Measurements from ENCODE around the gene SLC22A31. TPM values are rescaled to one million over a fixed set of nuclear protein-coding genes. Genes with fewer than 3 reads are reported as not detected.
A peak's percentile ranks its signal among the peaks of the same experiment; 100 is the strongest.
"Not testable (repeated sequence)": the region's sequence is repeated elsewhere in the genome, so short reads cannot be mapped to it uniquely, and the experiment has no call there.

The SLC22A31 gene
- total RNA-seq, 6 experiments from 2014 or later, result 0.19 to 19.3 (median 6.8) TPM; not detected in 2

DNA sequence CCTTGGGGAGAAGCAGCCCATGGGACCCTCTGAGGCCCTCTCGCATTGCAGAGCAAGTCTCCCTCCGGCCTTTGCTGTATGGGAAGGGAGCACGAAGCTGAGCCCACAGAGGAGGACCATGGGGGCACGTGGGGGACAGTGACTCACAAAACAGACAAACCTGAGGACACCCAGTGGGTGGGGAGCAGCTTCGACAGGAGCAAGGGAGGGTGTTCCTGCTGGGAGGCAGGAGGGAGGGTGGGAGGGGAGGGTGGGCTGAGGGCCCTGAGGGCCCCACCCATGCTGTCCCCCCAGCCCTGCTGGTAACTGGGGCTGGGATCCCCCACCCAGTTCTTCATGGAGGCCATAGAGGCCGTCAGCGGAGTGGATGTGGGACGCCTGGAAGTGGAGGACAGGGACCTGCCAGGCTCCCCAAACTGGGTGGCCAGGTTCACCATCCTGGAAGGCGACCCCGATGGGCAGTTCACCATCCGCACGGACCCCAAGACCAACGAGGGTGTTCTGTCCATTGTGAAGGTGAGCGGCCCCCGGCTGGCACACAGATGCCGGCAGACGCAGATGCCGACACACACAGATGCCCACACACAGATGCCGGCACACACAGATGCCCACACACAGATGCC is 12.5 kb downstream of the SLC22A31 start:
- Histone ChIP-seq H3K36me3 (no peaks in the 10 kb centered on the region), H3K4me3 (no peak overlapping the region), H3K9me3 (no peaks in the 10 kb centered on the region), H3K27me3 (no peaks in the 10 kb centered on the region), H3K4me1 (no peaks in the 10 kb centered on the region), H3K27ac (no peak overlapping the region)
- TF ChIP-seq POLR2A (IDR thresholded peaks at IDR 0.05) (no peak), CTCF (IDR thresholded peaks at IDR 0.05) (no peak)
- peak in 1 of 4 donors; percentile 4 for ATAC-seq
- peak in 2 of 3 donors; percentile 18 to 50 for DNase-seq
- 53% methylated on average over 3 of the region's 19 CpGs for WGBS (ENCODE audit: insufficient coverage, low coverage, low lambda C conversion rate, missing lambda C conversion rate)
- intact Hi-C loops (cut with DNase I), result no loop called here

DNA sequence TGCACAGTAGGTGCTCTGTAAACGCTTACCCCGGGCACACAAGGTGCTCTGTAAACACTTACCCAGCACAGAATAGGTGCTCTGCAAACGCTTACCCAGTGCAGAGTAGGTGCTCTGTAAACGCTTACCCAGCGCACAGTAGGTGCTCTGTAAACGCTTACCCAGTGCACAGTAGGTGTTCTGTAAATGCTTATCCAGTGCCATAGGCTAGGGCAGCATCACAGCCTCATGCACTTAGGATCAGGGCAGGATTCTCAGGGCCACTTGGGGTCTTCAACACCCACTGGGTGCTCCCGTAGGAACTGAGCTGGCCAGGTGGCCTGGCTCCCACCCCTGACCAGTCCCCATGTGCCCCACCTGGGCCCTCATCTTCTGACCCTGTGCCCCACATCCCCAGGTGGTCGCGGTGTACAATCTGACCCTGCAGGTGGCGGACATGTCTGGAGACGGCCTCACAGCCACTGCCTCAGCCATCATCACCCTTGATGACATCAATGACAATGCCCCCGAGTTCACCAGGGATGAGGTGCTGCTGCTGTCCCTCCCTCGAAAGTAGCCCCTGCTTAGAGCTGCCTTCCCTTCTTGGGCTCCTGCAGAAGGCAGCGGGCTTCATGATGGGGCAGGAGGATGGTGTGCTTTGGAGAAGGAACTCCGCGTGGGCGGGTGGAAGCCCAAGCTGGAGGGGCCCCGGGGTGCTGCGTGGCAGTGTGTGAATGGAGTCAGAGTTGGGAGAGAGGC is 13.1 kb downstream of the SLC22A31 start:
- H3K27ac ChIP-seq, result no peak overlapping the region
- 32% methylated on average over 3 of the region's 19 CpGs for WGBS (ENCODE audit: insufficient coverage, low coverage, low lambda C conversion rate, missing lambda C conversion rate)
- no peaks in the 10 kb centered on the region for H3K27me3 ChIP-seq
- ATAC-seq, result peak; percentile 27 to 42 (median 29)
- H3K4me1 ChIP-seq, result no peaks in the 10 kb centered on the region
- H3K36me3 ChIP-seq, result no peaks in the 10 kb centered on the region
- H3K9me3 ChIP-seq, result no peaks in the 10 kb centered on the region
- intact Hi-C loops (cut with DNase I), result no loop called here
- no peak for TF ChIP-seq CTCF (IDR thresholded peaks at IDR 0.05)
- H3K4me3 ChIP-seq, result no peak overlapping the region
- peak in 2 of 3 donors; percentile 19 to 56 for DNase-seq

DNA sequence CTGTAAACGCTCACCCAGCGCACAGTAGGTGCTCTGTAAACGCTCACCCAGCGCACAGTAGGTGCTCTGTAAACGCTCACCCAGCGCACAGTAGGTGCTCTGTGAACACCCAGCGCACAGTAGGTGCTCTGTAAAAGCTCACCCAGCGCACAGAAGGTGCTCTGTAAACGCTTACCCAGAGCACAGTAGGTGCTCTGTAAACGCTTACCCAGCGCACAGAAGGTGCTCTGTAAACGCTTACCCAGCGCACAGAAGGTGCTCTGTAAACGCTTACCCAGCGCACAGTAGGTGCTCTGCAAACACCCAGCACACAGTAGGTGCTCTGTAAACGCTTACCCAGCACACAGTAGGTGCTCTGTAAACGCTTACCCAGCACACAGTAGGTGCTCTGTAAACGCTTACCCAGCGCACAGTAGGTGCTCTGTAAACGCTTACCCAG is 13.7 kb downstream of the SLC22A31 start:
- H3K36me3 ChIP-seq; H3K27me3 ChIP-seq; H3K4me3 ChIP-seq; H3K27ac ChIP-seq; ATAC-seq; H3K9me3 ChIP-seq; intact Hi-C loops (cut with DNase I); DNase-seq; H3K4me1 ChIP-seq: not testable (repeated sequence)
- 66% methylated on average over 6 of the region's 20 CpGs for WGBS (ENCODE audit: insufficient coverage, low coverage, low lambda C conversion rate, missing lambda C conversion rate)

- intact Hi-C loops (cut with DNase I); H3K36me3 ChIP-seq; H3K27ac ChIP-seq; H3K27me3 ChIP-seq; ATAC-seq; H3K4me3 ChIP-seq; H3K4me1 ChIP-seq; H3K9me3 ChIP-seq; DNase-seq: not testable (repeated sequence)
- 74% methylated on average over 8 of the region's 30 CpGs for WGBS (ENCODE audit: insufficient coverage, low coverage, low lambda C conversion rate, missing lambda C conversion rate)
These were observed 14.3 kb downstream of the SLC22A31 start for GRCh38 chr16:89185887-89186592.

DNA sequence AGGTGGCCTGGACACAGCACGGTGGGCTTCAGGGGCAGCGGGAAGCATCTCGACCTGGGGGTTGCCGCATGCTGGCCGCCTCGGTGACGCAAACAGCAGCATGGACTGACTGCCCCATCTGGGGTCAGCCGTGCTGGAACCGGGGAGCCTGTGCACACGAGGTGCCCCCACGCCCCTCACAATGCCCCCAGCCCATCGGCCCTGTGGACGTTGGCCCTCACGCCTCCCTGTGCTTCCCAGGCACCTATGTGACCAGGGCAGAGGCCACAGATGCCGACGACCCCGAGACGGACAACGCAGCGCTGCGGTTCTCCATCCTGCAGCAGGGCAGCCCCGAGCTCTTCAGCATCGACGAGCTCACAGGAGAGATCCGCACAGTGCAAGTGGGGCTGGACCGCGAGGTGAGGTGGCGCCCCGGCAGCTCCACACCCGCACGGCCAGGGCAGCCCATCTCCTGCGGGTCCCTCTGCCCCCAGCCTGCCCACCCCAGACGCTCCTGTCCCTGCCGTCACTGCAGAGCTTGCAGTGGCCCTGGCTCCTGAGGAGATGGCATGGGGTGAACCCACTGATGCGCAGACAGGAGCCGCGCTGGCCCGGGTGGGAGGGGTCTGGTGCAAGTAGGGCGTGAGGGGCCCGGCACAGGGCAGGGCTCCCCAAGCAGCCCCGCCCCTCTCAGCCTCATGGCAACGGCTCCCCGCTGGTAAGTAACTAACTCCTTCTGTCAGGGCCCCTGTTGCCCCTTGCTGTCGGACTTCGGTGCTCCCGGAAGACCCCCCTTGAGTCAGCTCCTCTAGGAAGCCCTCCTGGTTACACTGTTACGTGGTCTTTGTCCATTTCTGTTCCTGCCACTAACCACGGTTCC is 15.2 kb downstream of the SLC22A31 start:
- Histone ChIP-seq H3K9me3 (no peaks in the 10 kb centered on the region), H3K36me3 (no peaks in the 10 kb centered on the region), H3K4me3 (no peak overlapping the region), H3K27ac (no peak overlapping the region), H3K27me3 (no peaks in the 10 kb centered on the region), H3K4me1 (no peaks in the 10 kb centered on the region)
- no peak for TF ChIP-seq POLR2A (IDR thresholded peaks at IDR 0.05)
- no peak for TF ChIP-seq CTCF (IDR thresholded peaks at IDR 0.05)
- WGBS (ENCODE audit: insufficient coverage, low coverage, low lambda C conversion rate, missing lambda C conversion rate), result 10% methylated on average over 2 of the region's 48 CpGs
- peak in 1 of 3 donors; percentile 18 for DNase-seq
- intact Hi-C loops (cut with DNase I), result no loop called here
- peak in 1 of 4 donors; percentile 24 for ATAC-seq

All from right lobe of liver (tissue), 6 donors.